GM12865 (cell line): ENCODE measurements around the gene C6orf89.

Experiments used
- DNase-seq: peaks from one replicate; pipeline ENCODE4 v3.0.0; 2010; ENCODE audit warnings: low read depth
- H3K4me3 ChIP-seq: 2 replicates; pipeline ENCODE4 v1.5.1; 2011; ENCODE audit warnings: mild to moderate bottlenecking, low read depth, low read length, control low read depth
- CTCF ChIP-seq: IDR thresholded peaks from 2 replicates; pipeline ENCODE4 v1.5.1; 2011; ENCODE audit warnings: low read length, control low read depth, low read depth, inconsistent platforms; ENCODE audit not compliant: insufficient read depth; ENCODE audit errors: missing control alignments

C6orf89 gene

GRCh38 chr6:36847152-36847551, 38.6 kb upstream of the C6orf89 start:
- no peak for DNase-seq
- no peak for TF ChIP-seq CTCF
- H3K4me3 ChIP-seq = no peak overlapping the region

GRCh38 chr6:36847991-36848390, 37.8 kb upstream of the C6orf89 start:
- no peak overlapping the region for H3K4me3 ChIP-seq
- TF ChIP-seq CTCF = no peak
- no peak for DNase-seq

- no peak for DNase-seq
- no peak overlapping the region for H3K4me3 ChIP-seq
- no peak for TF ChIP-seq CTCF
These were observed 36.9 kb upstream of the C6orf89 start for GRCh38 chr6:36848658-36849441.

- H3K4me3 ChIP-seq = no peak overlapping the region
- TF ChIP-seq CTCF = no peak
- DNase-seq = no peak
These were observed 35.7 kb upstream of the C6orf89 start for GRCh38 chr6:36850021-36850420.

GRCh38 chr6:36851149-36851614, 34.6 kb upstream of the C6orf89 start:
- TF ChIP-seq CTCF = peak; percentile 66
- no peak overlapping the region for H3K4me3 ChIP-seq
- peak; percentile 52 for DNase-seq

GRCh38 chr6:36851626-36852025, 34.1 kb upstream of the C6orf89 start:
- no peak for TF ChIP-seq CTCF
- no peak overlapping the region for H3K4me3 ChIP-seq
- no peak for DNase-seq

- no peak overlapping the region for H3K4me3 ChIP-seq
- no peak for TF ChIP-seq CTCF
- no peak for DNase-seq
These were observed 33.1 kb upstream of the C6orf89 start for GRCh38 chr6:36852481-36853147.
